ENCODE results near the gene IL9.

IL9 gene

GRCh38 chr5:135885031-135885430 is 10.6 kb downstream of the IL9 start:
- no peak for TF ChIP-seq CTCF (IDR thresholded peaks at IDR 0.05; ENCODE audit: low read depth, low read length)
- DNase-seq (ENCODE audit: extremely low read depth, low read depth) = no peak

GRCh38 chr5:135883441-135883840 is 12.2 kb downstream of the IL9 start:
- TF ChIP-seq CTCF (IDR thresholded peaks at IDR 0.05; ENCODE audit: low read depth, low read length) = no peak; the same call in 1 of the 2 replicates

GRCh38 chr5:135883026-135883425 is 12.6 kb downstream of the IL9 start:
- no peak for DNase-seq (ENCODE audit: extremely low read depth, low read depth)

More at GRCh38 chr5:135883441-135883840, 12.2 kb downstream of the IL9 start:
- DNase-seq (ENCODE audit: extremely low read depth, low read depth) = no peak

GRCh38 chr5:135881819-135882218 is 13.8 kb downstream of the IL9 start:
- no peak for DNase-seq (ENCODE audit: extremely low read depth, low read depth)
- TF ChIP-seq CTCF (IDR thresholded peaks at IDR 0.05; ENCODE audit: low read depth, low read length) = no peak

More at GRCh38 chr5:135883026-135883425, 12.6 kb downstream of the IL9 start:
- TF ChIP-seq CTCF (IDR thresholded peaks at IDR 0.05; ENCODE audit: low read depth, low read length) = no peak

- no peak for DNase-seq (ENCODE audit: extremely low read depth, low read depth)
- no peak for TF ChIP-seq CTCF (IDR thresholded peaks at IDR 0.05; ENCODE audit: low read depth, low read length)
Observed at GRCh38 chr5:135881244-135881643, 14.4 kb downstream of the IL9 start.

GRCh38 chr5:135880801-135881200 is 14.8 kb downstream of the IL9 start:
- TF ChIP-seq CTCF (IDR thresholded peaks at IDR 0.05; ENCODE audit: low read depth, low read length) = no peak
- DNase-seq (ENCODE audit: extremely low read depth, low read depth) = no peak

- TF ChIP-seq CTCF (IDR thresholded peaks at IDR 0.05; ENCODE audit: low read depth, low read length) = peak; percentile 23
- DNase-seq (ENCODE audit: extremely low read depth, low read depth) = no peak
Observed at GRCh38 chr5:135880278-135880677, 15.4 kb downstream of the IL9 start.
